ENCODE results near the gene C5orf58. TPM values are rescaled to one million over a fixed set of nuclear protein-coding genes. Genes with fewer than 3 reads are reported as not detected.

C5orf58 gene
- total and polyA plus RNA-seq, 7 donors: not detected

DNA sequence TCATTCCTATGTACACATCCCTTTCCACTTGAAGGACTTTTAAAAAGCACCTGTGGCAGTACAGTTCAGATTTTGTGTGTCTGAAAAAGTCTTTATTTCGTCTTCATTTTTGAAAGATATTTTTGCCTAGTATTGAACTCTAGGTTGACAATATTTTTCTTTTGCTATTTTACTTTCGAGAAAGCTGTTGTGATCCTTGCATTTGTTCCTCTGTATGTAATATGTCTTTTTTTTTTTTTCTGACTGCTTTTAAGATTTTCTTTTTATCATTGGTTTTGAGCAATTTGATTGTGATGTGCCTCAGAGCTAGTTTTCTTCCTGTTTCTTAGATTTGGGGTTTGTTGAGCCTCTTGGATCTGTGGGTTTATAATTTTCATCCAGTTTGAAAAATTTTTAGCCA is 51.4 kb downstream of the C5orf58 start:
- H3K4me1 ChIP-seq: peaks cover 0 to 34% (median 26%) of the 10 kb centered on the region in 4 donors

GRCh38 chr5:170285181-170285580 is 52.4 kb downstream of the C5orf58 start:
- no peaks in the 10 kb centered on the region for H3K27me3 ChIP-seq
- DNase-seq: no peak
- no peaks in the 10 kb centered on the region for H3K9me3 ChIP-seq
- H3K4me3 ChIP-seq: no peak overlapping the region
- peaks cover 0 to 25% (median 17%) of the 10 kb centered on the region in 4 donors for H3K4me1 ChIP-seq
- TF ChIP-seq POLR2AphosphoS5 (IDR thresholded peaks at IDR 0.05) (no peak), POLR2A (IDR thresholded peaks at IDR 0.05) (no peak), EP300 (IDR thresholded peaks at IDR 0.05) (no peak)
- TF ChIP-seq, protein P1, sequence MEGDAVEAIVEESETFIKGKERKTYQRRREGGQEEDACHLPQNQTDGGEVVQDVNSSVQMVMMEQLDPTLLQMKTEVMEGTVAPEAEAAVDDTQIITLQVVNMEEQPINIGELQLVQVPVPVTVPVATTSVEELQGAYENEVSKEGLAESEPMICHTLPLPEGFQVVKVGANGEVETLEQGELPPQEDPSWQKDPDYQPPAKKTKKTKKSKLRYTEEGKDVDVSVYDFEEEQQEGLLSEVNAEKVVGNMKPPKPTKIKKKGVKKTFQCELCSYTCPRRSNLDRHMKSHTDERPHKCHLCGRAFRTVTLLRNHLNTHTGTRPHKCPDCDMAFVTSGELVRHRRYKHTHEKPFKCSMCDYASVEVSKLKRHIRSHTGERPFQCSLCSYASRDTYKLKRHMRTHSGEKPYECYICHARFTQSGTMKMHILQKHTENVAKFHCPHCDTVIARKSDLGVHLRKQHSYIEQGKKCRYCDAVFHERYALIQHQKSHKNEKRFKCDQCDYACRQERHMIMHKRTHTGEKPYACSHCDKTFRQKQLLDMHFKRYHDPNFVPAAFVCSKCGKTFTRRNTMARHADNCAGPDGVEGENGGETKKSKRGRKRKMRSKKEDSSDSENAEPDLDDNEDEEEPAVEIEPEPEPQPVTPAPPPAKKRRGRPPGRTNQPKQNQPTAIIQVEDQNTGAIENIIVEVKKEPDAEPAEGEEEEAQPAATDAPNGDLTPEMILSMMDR (IDR thresholded peaks at IDR 0.05): no peak
- intact Hi-C loops (cut with DNase I): no loop called here
- no peaks in the 10 kb centered on the region for H3K36me3 ChIP-seq
- H3K27ac ChIP-seq: no peak overlapping the region

More for the DNA sequence above, 51.4 kb downstream of the C5orf58 start:
- no peak overlapping the region for H3K4me3 ChIP-seq
- intact Hi-C loops (cut with DNase I): no loop called here
- no peaks in the 10 kb centered on the region for H3K36me3 ChIP-seq
- DNase-seq: no peak
- H3K9me3 ChIP-seq: no peaks in the 10 kb centered on the region
- H3K27ac ChIP-seq: no peak overlapping the region
- H3K27me3 ChIP-seq: no peaks in the 10 kb centered on the region
- 69 to 89% methylated on average over 2 of the region's 2 CpGs for WGBS, 2 donors
- TF ChIP-seq POLR2AphosphoS5 (IDR thresholded peaks at IDR 0.05) (no peak), POLR2A (IDR thresholded peaks at IDR 0.05) (no peak), EP300 (IDR thresholded peaks at IDR 0.05) (no peak)
- TF ChIP-seq, protein P1 (IDR thresholded peaks at IDR 0.05): no peak

- intact Hi-C loops (cut with DNase I): no loop called here
- H3K9me3 ChIP-seq: no peaks in the 10 kb centered on the region
- H3K27me3 ChIP-seq: no peaks in the 10 kb centered on the region
- DNase-seq: no peak
- 76 to 84% methylated on average over 3 of the region's 3 CpGs for WGBS, 2 donors
- H3K4me1 ChIP-seq: peaks cover 0 to 15% (median 9%) of the 10 kb centered on the region in 4 donors
- no peaks in the 10 kb centered on the region for H3K36me3 ChIP-seq
- H3K27ac ChIP-seq: no peak overlapping the region
- TF ChIP-seq EP300 (IDR thresholded peaks at IDR 0.05): no peak
- TF ChIP-seq POLR2AphosphoS5 (IDR thresholded peaks at IDR 0.05): no peak
- TF ChIP-seq, protein P1 (IDR thresholded peaks at IDR 0.05): no peak
- TF ChIP-seq POLR2A (IDR thresholded peaks at IDR 0.05): no peak
- H3K4me3 ChIP-seq: no peak overlapping the region
These were observed 53.7 kb downstream of the C5orf58 start for GRCh38 chr5:170286386-170286925.

DNA sequence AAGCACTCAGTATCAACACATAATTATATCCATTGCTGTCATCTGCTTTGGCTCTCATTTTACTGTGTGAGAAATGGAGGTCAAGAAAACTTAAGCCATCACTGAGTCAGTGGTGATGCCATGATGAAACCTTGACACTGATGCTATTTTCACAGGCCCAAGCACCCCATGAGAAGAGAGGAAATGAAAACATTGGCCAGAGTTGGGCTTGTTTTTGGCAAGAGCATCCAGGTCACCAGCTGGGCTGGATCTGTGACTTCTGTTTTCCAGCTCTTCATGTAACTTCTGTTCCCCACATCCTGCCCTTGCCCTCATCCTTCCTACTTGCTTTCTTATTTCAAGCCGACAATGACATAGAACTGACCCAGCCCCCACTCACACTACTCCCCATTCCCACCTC is 54.7 kb downstream of the C5orf58 start:
- H3K4me3 ChIP-seq: no peak overlapping the region
- H3K27ac ChIP-seq: peak overlapping the region; percentile 47 to 62 (median 51)
- no peaks in the 10 kb centered on the region for H3K36me3 ChIP-seq
- H3K9me3 ChIP-seq: no peaks in the 10 kb centered on the region
- peaks cover 0 to 15% (median 9%) of the 10 kb centered on the region in 4 donors for H3K4me1 ChIP-seq
- intact Hi-C loops (cut with DNase I): no loop called here
- WGBS, 2 donors: 29 to 56% methylated on average over 1 of the region's 1 CpG
- DNase-seq: peak; percentile 88
- TF ChIP-seq POLR2AphosphoS5 (IDR thresholded peaks at IDR 0.05): peak; percentile 7 to 59 (median 46)
- TF ChIP-seq, protein P1 (IDR thresholded peaks at IDR 0.05): no peak
- no peak for TF ChIP-seq EP300 (IDR thresholded peaks at IDR 0.05)
- no peak for TF ChIP-seq POLR2A (IDR thresholded peaks at IDR 0.05)
- H3K27me3 ChIP-seq: no peaks in the 10 kb centered on the region

DNA sequence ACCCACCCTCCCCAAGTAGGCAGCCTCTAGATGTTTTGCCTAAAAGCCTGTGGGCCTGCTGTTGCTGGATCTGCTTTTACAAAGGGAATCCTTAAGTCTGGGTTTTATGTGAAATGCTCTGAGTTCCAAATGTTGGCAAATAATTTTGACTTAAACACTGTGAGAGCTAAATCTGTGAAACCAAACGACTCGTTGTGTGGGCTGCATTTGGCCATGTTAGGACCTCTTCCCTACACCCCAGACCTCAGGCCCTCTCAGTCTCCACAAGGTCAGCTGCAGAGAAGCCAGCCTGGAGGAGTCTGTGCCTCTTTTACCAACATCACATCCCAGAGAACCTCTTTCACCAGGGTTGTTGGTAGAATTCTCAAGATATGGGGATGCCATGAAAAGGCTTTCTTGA is 55.4 kb downstream of the C5orf58 start:
- intact Hi-C loops (cut with DNase I): no loop called here
- no peaks in the 10 kb centered on the region for H3K27me3 ChIP-seq
- peaks cover 0 to 15% (median 9%) of the 10 kb centered on the region in 4 donors for H3K4me1 ChIP-seq
- peak; percentile 14 for DNase-seq
- WGBS, 2 donors: 51% methylated on average over 2 of the region's 2 CpGs
- TF ChIP-seq, protein P1 (IDR thresholded peaks at IDR 0.05): no peak
- TF ChIP-seq POLR2A (IDR thresholded peaks at IDR 0.05) (no peak), EP300 (IDR thresholded peaks at IDR 0.05) (no peak), POLR2AphosphoS5 (IDR thresholded peaks at IDR 0.05) (no peak)
- peak overlapping the region; percentile 47 to 62 (median 51) for H3K27ac ChIP-seq
- no peak overlapping the region for H3K4me3 ChIP-seq
- no peaks in the 10 kb centered on the region for H3K9me3 ChIP-seq
- H3K36me3 ChIP-seq: no peaks in the 10 kb centered on the region
